ENCODE results near the gene TIMP2.

DNA sequence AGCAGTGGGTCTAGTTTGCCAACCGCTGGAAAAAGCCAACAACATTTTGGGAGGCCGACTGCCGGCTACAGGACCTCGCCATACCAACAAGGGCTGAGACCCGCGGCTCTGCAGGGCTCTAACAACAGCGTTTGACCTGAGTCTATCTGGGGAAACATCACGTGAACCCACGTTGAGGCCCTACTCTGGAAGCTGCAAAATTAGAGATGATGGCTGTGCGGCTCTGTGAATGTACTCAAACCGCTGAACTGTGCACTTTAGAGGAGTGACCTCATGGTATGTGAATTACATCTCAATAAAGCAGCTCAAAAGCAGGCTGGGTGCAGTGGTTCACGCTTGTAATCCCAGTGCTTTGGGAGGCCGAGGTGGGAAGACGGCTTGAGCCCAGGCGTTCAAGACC is 12.1 kb downstream of the TIMP2 start:
- TF ChIP-seq, protein P1, sequence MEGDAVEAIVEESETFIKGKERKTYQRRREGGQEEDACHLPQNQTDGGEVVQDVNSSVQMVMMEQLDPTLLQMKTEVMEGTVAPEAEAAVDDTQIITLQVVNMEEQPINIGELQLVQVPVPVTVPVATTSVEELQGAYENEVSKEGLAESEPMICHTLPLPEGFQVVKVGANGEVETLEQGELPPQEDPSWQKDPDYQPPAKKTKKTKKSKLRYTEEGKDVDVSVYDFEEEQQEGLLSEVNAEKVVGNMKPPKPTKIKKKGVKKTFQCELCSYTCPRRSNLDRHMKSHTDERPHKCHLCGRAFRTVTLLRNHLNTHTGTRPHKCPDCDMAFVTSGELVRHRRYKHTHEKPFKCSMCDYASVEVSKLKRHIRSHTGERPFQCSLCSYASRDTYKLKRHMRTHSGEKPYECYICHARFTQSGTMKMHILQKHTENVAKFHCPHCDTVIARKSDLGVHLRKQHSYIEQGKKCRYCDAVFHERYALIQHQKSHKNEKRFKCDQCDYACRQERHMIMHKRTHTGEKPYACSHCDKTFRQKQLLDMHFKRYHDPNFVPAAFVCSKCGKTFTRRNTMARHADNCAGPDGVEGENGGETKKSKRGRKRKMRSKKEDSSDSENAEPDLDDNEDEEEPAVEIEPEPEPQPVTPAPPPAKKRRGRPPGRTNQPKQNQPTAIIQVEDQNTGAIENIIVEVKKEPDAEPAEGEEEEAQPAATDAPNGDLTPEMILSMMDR (conservative IDR thresholded peaks at IDR 0.05) = no peak
- TF ChIP-seq EZH2 (IDR thresholded peaks at IDR 0.05; ENCODE audit: low read depth) = no peak
